K562 (cell line): Measurements from ENCODE around the gene JPH2. TPM values are rescaled to one million over a fixed set of nuclear protein-coding genes. Genes with fewer than 3 reads are reported as not detected.
A peak's percentile ranks its signal among the peaks of the same experiment; 100 is the strongest.

Experiments used
- E2F1 ChIP-seq: sonication (generic); formaldehyde crosslinking; IDR thresholded peaks from 2 replicates; pipeline ENCODE4 v1.8.1; 2023; ENCODE audit warnings: mild to moderate bottlenecking, missing genetic modification reagents, moderate library complexity
- FOXK2 ChIP-seq, 2 experiments: fragments of 450-650 bp; IDR thresholded peaks in 1 of 2; conservative IDR thresholded peaks in 1 of 2; 2 replicates each; pipeline ENCODE4 v1.6.1; 2016; ENCODE audit warnings: low read depth in 2 of 2, mild to moderate bottlenecking in 1 of 2
- IFI16 ChIP-seq: fragments of 250-450 bp; sonication (Bioruptor Pico); IDR thresholded peaks from 2 replicates; pipeline ENCODE4 v2.1.2; 2022; ENCODE audit warnings: mild to moderate bottlenecking, inconsistent platforms
- SIX5 ChIP-seq, 2 experiments: IDR thresholded peaks; 2 replicates each; pipeline ENCODE4 v1.6.1; 2011; ENCODE audit warnings: low read length in 2 of 2, borderline replicate concordance in 1 of 2, low read depth in 1 of 2, mild to moderate bottlenecking in 1 of 2, moderate library complexity in 1 of 2; ENCODE audit not compliant: insufficient read depth in 1 of 2
- SMAD4 ChIP-seq: fragments of 250-450 bp; sonication (Bioruptor Pico); conservative IDR thresholded peaks from 2 replicates; pipeline ENCODE4 v1.8.0; 2021; ENCODE audit warnings: inconsistent platforms, mild to moderate bottlenecking, moderate library complexity
- TAF15 ChIP-seq: fragments of 200-400 bp; formaldehyde crosslinking; IDR thresholded peaks from 2 replicates; pipeline ENCODE4 v1.6.1; 2017; ENCODE audit warnings: mild to moderate bottlenecking, low read depth, low read length, moderate library complexity
- THRA ChIP-seq: fragments of 450-650 bp; IDR thresholded peaks from 2 replicates; pipeline ENCODE4 v1.6.1; 2017; ENCODE audit warnings: mild to moderate bottlenecking, moderate library complexity
- ZNF143 ChIP-seq: sonication (generic); formaldehyde crosslinking; IDR thresholded peaks from 2 replicates; pipeline ENCODE4 v1.9.0; 2022; ENCODE audit warnings: mild to moderate bottlenecking, missing genetic modification reagents
- ZNF217 ChIP-seq: sonication (generic); formaldehyde crosslinking; IDR thresholded peaks from 2 replicates; pipeline ENCODE4 v1.8.0; 2022; ENCODE audit warnings: mild to moderate bottlenecking, missing genetic modification reagents
- polyA plus RNA-seq, 8 experiments: library from polyadenylated mRNA; depleted of rRNA in 4 of 8; stranded (reverse) in 5 of 8; unstranded in 3 of 8; fragments of >200 nt; fragmentation: Nextera tagmentation in 2 of 8; fragmentation: Illumina TruSeq in 1 of 8; extraction: Ambion mirVana in 2 of 8; extraction: Trizol in 1 of 8; gene quantifications; 2 replicates each; pipeline versions ENCODE4 v1.2.1 to v1.2.3, GENCODE V29; 2011 to 2014; ENCODE audit warnings: inconsistent platforms in 1 of 8, missing spikeins in 1 of 8
- total RNA-seq, 7 experiments: library from RNA; depleted of rRNA in 6 of 7; stranded (reverse); fragments of >200 nt in 6 of 7; fragmentation: Illumina TruSeq in 2 of 7; extraction: Trizol in 2 of 7; gene quantifications; 2 replicates each; pipeline versions ENCODE4 v1.2.1 to v1.2.3, GENCODE V29; 2011 to 2021; ENCODE audit warnings: low replicate concordance in 1 of 7
- TF ChIP-seq, protein P1 (sequence below): IDR thresholded peaks from 2 replicates; pipeline ENCODE4 v1.6.1; 2012; ENCODE audit warnings: low read depth, low read length, improper control_type of control experiment, borderline replicate concordance
- TF ChIP-seq, protein P2 (sequence below), 2 experiments: fragments of 150-350 bp in 1 of 2; IDR thresholded peaks; 2 replicates each; pipeline ENCODE4 v1.6.1; 2012 to 2016; ENCODE audit warnings: low read depth in 2 of 2, low read length in 2 of 2, mild to moderate bottlenecking in 1 of 2, moderate library complexity in 1 of 2
- TF ChIP-seq, protein P3 (sequence below), 2 experiments: fragments of 450-650 bp; IDR thresholded peaks; 2 replicates each; pipeline ENCODE4 v1.6.1; 2018; ENCODE audit warnings: mild to moderate bottlenecking in 2 of 2, low read depth in 1 of 2; ENCODE audit not compliant: partially characterized antibody in 2 of 2

The JPH2 gene
- total and polyA plus RNA-seq, 9 of the 15 experiments (the other 6 are each of a cell fraction or from before 2014, with no cell fraction given) = not detected

GRCh38 chr20:44118185-44119033 is 68.6 kb downstream of the JPH2 start (continued):
- TF ChIP-seq E2F1 (CRISPR knock-in tag) (no peak), TAF15 (no peak), IFI16 (CRISPR knock-in tag) (no peak), THRA (no peak), FOXK2 (conservative IDR thresholded peaks at IDR 0.05 in 1 of 2, IDR thresholded peaks at IDR 0.05 in 1 of 2; ENCODE audit: low read depth in 2 of 2) (no peak), ZNF217 (CRISPR knock-in tag) (no peak), SIX5 (IDR thresholded peaks at IDR 0.05; ENCODE audit: borderline replicate concordance in 1 of 2, insufficient read depth in 1 of 2, low read depth in 1 of 2, low read length in 2 of 2) (peak in 1 of 2 experiments; percentile 30; a peak in 1 of 4 replicates), ZNF143 (no peak; the same call in 1 of the 2 replicates), SMAD4 (CRISPR knock-in tag) (no peak)
- TF ChIP-seq, protein P1, sequence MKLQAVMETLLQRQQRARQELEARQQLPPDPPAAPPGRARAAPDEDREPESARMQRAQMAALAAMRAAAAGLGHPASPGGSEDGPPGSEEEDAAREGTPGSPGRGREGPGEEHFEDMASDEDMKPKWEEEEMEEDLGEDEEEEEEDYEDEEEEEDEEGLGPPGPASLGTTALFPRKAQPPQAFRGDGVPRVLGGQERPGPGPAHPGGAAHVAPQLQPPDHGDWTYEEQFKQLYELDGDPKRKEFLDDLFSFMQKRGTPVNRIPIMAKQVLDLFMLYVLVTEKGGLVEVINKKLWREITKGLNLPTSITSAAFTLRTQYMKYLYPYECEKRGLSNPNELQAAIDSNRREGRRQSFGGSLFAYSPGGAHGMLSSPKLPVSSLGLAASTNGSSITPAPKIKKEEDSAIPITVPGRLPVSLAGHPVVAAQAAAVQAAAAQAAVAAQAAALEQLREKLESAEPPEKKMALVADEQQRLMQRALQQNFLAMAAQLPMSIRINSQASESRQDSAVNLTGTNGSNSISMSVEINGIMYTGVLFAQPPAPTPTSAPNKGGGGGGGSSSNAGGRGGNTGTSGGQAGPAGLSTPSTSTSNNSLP = no peak
- TF ChIP-seq, protein P2, sequence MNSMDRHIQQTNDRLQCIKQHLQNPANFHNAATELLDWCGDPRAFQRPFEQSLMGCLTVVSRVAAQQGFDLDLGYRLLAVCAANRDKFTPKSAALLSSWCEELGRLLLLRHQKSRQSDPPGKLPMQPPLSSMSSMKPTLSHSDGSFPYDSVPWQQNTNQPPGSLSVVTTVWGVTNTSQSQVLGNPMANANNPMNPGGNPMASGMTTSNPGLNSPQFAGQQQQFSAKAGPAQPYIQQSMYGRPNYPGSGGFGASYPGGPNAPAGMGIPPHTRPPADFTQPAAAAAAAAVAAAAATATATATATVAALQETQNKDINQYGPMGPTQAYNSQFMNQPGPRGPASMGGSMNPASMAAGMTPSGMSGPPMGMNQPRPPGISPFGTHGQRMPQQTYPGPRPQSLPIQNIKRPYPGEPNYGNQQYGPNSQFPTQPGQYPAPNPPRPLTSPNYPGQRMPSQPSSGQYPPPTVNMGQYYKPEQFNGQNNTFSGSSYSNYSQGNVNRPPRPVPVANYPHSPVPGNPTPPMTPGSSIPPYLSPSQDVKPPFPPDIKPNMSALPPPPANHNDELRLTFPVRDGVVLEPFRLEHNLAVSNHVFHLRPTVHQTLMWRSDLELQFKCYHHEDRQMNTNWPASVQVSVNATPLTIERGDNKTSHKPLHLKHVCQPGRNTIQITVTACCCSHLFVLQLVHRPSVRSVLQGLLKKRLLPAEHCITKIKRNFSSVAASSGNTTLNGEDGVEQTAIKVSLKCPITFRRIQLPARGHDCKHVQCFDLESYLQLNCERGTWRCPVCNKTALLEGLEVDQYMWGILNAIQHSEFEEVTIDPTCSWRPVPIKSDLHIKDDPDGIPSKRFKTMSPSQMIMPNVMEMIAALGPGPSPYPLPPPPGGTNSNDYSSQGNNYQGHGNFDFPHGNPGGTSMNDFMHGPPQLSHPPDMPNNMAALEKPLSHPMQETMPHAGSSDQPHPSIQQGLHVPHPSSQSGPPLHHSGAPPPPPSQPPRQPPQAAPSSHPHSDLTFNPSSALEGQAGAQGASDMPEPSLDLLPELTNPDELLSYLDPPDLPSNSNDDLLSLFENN (IDR thresholded peaks at IDR 0.05; ENCODE audit: low read depth in 2 of 2, low read length in 2 of 2) = no peak
- TF ChIP-seq, protein P3, sequence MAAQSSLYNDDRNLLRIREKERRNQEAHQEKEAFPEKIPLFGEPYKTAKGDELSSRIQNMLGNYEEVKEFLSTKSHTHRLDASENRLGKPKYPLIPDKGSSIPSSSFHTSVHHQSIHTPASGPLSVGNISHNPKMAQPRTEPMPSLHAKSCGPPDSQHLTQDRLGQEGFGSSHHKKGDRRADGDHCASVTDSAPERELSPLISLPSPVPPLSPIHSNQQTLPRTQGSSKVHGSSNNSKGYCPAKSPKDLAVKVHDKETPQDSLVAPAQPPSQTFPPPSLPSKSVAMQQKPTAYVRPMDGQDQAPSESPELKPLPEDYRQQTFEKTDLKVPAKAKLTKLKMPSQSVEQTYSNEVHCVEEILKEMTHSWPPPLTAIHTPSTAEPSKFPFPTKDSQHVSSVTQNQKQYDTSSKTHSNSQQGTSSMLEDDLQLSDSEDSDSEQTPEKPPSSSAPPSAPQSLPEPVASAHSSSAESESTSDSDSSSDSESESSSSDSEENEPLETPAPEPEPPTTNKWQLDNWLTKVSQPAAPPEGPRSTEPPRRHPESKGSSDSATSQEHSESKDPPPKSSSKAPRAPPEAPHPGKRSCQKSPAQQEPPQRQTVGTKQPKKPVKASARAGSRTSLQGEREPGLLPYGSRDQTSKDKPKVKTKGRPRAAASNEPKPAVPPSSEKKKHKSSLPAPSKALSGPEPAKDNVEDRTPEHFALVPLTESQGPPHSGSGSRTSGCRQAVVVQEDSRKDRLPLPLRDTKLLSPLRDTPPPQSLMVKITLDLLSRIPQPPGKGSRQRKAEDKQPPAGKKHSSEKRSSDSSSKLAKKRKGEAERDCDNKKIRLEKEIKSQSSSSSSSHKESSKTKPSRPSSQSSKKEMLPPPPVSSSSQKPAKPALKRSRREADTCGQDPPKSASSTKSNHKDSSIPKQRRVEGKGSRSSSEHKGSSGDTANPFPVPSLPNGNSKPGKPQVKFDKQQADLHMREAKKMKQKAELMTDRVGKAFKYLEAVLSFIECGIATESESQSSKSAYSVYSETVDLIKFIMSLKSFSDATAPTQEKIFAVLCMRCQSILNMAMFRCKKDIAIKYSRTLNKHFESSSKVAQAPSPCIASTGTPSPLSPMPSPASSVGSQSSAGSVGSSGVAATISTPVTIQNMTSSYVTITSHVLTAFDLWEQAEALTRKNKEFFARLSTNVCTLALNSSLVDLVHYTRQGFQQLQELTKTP (IDR thresholded peaks at IDR 0.05; ENCODE audit: low read depth in 1 of 2, partially characterized antibody in 2 of 2) = peak in 1 of 2 experiments; percentile 91
